ENCODE results near the gene DGUOK.
A peak's percentile ranks its signal among the peaks of the same experiment; 100 is the strongest.

The DGUOK gene

GRCh38 chr2:74001781-74002504 lies 75.3 kb downstream of the DGUOK start:
- DNase-seq, result peak in 1 of 2 donors; percentile 62
- Histone ChIP-seq H3K4me1 (peaks cover 0 to 56% (median 29%) of the 10 kb centered on the region in 4 donors), H3K4me3 (peak overlapping the region; percentile 60 to 66), H3K36me3 (no peaks in the 10 kb centered on the region), H3K27me3 (no peaks in the 10 kb centered on the region), H3K9me3 (no peaks in the 10 kb centered on the region), H3K27ac (peak overlapping the region; percentile 24 to 52)
- intact Hi-C loops (cut with DNase I; ENCODE audit: low total_unique reads), result loop anchor here (5.0 kb wide), 1 partner anchor 75 kb away; the partner anchor contains the start of gene DGUOK
- TF ChIP-seq CTCF (IDR thresholded peaks at IDR 0.05), result no peak

GRCh38 chr2:74002505-74003421 lies 76.1 kb downstream of the DGUOK start:
- intact Hi-C loops (cut with DNase I; ENCODE audit: low total_unique reads), result loop anchor here (5.0 kb wide), 1 partner anchor 75 kb away; the partner anchor contains the start of gene DGUOK

GRCh38 chr2:74003494-74004211 lies 77.0 kb downstream of the DGUOK start:
- peak overlapping the region; percentile 48 to 70 for H3K27ac ChIP-seq
- no peak for TF ChIP-seq CTCF (IDR thresholded peaks at IDR 0.05)
- H3K27me3 ChIP-seq, result no peaks in the 10 kb centered on the region
- intact Hi-C loops (cut with DNase I; ENCODE audit: low total_unique reads), result loop anchor here (5.0 kb wide), 1 partner anchor 76 kb away; the partner anchor contains the start of gene DGUOK
- H3K4me1 ChIP-seq, result peaks cover 0 to 59% (median 29%) of the 10 kb centered on the region in 4 donors
- DNase-seq, result peak in 1 of 2 donors; percentile 86
- H3K4me3 ChIP-seq, result peak overlapping the region; percentile 60 to 66
- H3K36me3 ChIP-seq, result no peaks in the 10 kb centered on the region
- H3K9me3 ChIP-seq, result no peaks in the 10 kb centered on the region

More at GRCh38 chr2:74002505-74003421, 76.1 kb downstream of the DGUOK start:
- Histone ChIP-seq H3K4me1 (peaks cover 0 to 59% (median 29%) of the 10 kb centered on the region in 4 donors), H3K9me3 (no peaks in the 10 kb centered on the region), H3K27me3 (no peaks in the 10 kb centered on the region), H3K36me3 (no peaks in the 10 kb centered on the region), H3K27ac (peak overlapping the region; percentile 48 to 70), H3K4me3 (peak overlapping the region; percentile 60 to 66)
- no peak for TF ChIP-seq CTCF (IDR thresholded peaks at IDR 0.05)
- DNase-seq, result peak; percentile 85 to 91

GRCh38 chr2:74004212-74005182 lies 77.8 kb downstream of the DGUOK start:
- TF ChIP-seq CTCF (IDR thresholded peaks at IDR 0.05), result no peak
- peak overlapping the region in 1 of 2 donors; percentile 66 for H3K4me3 ChIP-seq
- intact Hi-C loops (cut with DNase I; ENCODE audit: low total_unique reads), result loop anchor here (5.0 kb wide), 1 partner anchor 77 kb away; the partner anchor contains the start of gene DGUOK
- peak overlapping the region in 1 of 2 donors; percentile 23 for H3K27ac ChIP-seq
- no peaks in the 10 kb centered on the region for H3K36me3 ChIP-seq
- DNase-seq, result no peak
- H3K27me3 ChIP-seq, result no peaks in the 10 kb centered on the region
- H3K4me1 ChIP-seq, result peaks cover 0 to 68% (median 29%) of the 10 kb centered on the region in 4 donors
- H3K9me3 ChIP-seq, result no peaks in the 10 kb centered on the region

Data from tibial artery (tissue), 4 donors.